RKO (cell line): ENCODE measurements around the gene MMP2.

ENCODE experiments used
- DNase-seq: peaks from one replicate; pipeline ENCODE4 v3.0.0-alpha.2; 2016; ENCODE audit warnings: low spot score

The MMP2 gene

DNA sequence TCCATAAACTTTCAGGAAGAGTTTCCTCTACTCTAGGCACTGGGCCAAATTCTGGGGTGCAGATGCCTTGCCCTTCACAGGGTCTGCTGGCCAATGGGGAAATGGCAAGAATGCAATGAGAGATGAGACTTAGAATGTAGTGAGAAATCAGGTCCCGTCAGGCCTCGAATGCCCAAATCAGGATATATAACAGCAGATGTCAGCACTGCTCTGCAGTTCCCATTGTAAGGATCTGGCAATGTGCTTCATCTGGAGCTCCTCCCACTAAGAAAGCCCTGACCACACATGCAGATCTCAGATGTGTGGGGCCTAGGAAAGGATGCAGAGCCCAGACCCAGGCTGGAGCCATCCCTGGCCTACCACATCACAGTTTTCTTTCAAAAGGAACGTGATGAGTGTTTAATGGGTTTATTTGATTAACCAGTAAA lies 16.0 kb downstream of the MMP2 start:
- peak; percentile 34 for DNase-seq

DNA sequence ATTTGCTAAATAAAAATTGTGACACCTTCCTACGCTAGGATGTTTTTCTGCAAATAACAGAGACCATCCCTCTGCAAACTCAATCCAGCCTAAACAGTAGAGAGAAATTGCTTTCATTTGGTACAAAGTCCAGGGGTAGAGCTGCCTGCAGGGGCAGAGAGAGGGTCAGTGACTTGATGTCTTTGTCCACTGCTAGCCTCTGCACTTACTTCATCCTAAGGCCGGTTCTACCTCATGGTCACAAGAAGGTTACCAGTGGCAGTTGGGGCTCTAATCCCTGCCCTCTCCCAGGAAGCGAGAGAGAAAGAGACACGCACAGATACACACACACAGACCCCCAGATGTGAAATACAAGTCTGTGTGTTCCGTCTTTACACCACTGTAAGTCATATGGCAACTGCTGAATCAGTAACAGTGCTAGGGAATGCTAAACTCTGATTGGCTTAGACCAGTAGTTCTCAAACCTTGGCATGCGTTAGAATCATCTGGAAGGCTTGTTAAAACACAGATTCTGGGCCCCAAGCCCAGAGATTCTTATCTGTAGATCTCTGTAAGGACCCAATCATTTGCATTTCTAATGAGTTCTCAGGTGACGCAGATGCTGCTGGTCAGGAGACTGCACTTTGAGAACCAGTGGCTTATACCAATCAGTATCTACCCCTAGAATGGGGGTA lies 16.8 kb downstream of the MMP2 start:
- no peak for DNase-seq

DNA sequence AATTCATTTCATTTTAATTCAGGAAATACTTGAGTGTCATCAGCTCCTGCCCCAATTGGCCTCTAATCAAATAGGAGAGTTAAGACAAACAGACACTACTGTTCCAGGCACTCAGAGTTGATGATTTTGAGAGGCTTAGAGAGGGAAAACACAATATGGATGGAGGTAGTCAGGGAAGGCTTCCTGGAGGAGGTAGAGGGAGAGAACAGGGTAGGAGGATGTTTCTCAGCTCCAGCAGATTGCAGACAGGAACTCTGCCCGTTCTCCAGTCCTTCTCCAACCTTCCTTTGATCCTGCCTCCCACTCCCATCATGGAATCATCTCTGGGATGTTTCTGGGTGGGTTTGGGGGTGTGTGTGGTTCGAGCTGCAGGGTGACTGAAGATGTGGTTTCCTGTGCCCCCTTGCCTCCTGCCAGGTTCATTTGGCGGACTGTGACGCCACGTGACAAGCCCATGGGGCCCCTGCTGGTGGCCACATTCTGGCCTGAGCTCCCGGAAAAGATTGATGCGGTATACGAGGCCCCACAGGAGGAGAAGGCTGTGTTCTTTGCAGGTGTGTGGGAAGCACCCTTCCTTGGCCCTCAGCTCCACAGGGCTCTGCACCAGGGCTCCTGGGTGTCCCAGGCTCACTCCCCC lies 17.6 kb downstream of the MMP2 start:
- no peak for DNase-seq

DNA sequence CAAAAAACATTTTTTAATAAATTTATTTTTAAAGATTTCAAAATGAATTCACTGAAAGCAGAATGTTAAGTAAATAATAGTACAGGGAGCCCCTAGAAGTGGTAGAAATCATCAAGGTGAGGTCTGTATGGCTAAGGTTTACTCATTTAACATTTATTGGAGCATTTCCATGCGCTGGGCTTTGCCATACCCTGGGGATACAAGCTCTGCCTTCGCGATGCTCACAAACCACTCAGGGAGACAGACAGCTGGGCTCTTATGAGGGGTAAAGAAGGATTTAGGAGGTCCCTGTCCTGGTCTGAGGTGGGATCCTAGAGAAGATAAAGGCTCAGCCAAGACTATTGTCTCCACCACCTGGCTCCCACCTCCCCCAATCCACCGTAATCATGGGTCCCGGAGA lies 18.6 kb downstream of the MMP2 start:
- no peak for DNase-seq

DNA sequence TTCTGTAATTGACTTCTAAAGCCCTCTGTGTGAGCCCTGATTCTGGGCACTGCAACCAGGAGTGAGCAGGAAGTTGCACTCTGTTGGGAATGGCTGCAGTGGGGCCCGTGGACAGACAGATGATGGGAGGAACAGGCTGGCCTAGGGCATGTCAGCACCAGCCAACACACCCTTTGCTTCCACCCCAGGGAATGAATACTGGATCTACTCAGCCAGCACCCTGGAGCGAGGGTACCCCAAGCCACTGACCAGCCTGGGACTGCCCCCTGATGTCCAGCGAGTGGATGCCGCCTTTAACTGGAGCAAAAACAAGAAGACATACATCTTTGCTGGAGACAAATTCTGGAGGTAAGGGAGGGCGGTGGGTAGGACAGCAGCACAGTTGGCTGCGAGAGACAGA lies 19.1 kb downstream of the MMP2 start:
- no peak for DNase-seq

DNA sequence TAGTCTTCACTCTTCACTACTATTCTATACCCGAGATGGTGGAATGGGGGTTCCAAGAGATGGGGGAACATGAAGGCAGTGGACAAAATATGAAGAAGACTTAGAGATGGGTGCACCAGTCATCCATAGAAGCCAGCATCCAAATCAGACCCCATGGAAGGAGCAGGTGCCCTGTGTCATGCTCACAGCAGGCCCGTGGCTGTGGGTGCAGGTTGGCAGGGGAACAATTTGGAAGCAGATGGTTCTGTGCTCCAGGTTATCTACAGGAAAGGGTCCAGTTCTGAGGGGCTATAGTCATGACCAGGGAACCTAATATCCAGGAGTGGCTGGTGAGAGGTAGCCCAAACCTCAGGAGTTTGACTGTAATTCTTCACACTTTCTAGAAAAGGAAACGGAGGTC lies 20.3 kb downstream of the MMP2 start:
- no peak for DNase-seq

DNA sequence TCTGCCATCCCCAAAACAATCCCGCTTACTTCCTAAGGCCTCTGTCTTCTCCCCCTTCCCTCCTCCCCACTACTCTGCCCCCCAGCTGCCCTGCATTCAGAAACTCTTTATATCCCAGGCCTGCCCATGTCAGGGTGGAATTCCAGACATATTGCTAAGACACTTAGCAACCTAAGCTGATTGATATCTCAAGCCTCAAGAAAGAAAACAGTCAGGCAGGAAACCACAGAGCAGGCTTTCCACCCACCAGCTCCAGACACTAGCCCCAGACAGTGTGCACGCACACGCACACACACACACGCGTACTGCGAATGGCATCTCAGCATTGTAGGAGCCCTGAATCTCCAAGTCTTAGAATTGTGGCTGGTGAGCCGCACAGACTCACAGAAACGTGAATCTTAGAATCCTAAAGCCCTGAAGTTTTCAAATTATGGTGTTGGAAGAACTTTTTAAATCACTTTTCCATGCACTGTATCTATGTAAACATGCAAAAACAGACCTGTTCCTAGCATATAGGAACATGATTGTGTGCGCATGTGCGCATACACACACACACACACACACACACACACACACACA lies 21.0 kb downstream of the MMP2 start:
- no peak for DNase-seq

DNA sequence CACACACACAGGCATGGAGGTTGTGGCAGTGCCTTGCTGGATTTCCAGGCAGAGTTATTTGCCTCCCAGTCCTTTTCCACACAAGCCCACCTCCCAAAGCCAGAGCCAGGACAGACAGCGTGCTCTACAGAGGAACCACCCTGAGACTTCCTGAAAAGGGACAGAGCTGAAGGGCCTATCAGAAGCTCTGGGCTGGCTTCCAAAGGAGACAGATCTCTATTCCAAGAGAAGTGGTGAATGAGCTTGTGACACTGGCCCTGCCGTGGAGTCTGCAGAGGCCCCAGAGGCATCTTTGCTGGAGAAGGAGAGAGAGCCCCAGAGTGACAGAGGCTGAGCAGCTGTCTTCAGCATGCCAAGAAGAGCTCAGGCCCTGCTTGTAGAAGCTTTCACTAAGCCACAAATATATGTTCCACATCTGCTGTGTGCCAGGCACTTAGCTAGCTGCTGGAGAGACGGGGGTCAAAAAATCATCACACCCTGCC lies 21.6 kb downstream of the MMP2 start:
- DNase-seq = no peak

DNA sequence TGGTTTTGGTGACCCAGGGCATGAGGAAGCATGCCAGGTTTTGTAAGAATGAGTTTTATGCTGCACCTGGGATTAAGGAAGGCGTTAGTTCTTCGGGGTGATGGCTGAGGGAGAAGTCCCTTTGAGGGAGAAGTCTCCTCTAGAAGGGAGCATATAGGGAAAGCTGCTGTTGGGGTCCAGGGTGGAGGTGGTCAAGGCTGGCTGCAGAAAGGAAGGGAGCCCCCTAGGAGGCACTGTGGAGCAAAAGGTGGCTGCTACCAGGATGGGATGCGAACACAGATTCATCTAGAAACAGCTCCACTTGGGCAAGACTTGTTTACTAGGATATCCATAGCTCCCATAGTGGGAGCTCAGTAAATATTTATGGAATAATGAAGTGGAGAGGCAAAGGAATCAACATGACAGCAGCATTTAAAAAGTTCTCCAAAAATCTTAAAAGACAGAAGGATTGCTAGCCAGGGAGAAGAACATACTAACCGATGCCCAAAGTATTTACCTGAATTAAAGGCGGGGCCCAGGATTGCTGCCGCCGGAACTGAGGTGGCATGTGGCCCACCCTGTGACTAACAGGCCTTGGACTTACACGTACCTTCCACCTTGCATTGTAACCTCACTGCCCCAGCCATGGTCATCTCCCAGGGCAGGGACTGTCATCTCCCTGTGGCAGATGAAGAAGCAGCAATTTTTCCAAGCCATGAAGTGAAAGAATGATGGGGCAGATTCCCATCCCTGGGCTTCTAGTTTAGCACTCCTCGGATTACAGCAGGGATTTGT lies 22.7 kb downstream of the MMP2 start:
- no peak for DNase-seq

DNA sequence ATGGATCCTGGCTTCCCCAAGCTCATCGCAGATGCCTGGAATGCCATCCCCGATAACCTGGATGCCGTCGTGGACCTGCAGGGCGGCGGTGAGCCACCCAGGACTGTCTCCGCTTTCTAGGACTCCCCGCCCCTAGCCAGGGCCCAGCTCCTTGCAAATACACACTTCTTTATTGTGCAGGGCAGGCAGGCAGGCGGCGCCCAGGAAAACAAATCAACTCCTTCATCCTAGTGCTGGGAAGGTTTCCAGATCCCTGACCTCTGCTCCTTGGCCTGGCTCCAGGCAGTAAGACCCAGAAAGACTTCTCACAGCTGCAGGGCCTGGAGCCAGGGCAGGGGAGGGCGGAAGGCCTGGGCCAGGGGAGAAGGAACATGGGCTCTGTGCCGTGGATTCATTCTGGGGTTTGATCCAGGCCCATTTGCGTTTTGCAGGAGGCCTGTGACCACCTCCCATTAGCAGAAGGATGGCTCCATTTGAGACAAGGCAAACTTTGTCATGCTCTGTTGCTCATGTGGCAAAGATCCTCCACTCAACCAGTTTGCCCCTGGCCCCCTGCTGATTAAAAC lies 23.9 kb downstream of the MMP2 start:
- DNase-seq = no peak

DNA sequence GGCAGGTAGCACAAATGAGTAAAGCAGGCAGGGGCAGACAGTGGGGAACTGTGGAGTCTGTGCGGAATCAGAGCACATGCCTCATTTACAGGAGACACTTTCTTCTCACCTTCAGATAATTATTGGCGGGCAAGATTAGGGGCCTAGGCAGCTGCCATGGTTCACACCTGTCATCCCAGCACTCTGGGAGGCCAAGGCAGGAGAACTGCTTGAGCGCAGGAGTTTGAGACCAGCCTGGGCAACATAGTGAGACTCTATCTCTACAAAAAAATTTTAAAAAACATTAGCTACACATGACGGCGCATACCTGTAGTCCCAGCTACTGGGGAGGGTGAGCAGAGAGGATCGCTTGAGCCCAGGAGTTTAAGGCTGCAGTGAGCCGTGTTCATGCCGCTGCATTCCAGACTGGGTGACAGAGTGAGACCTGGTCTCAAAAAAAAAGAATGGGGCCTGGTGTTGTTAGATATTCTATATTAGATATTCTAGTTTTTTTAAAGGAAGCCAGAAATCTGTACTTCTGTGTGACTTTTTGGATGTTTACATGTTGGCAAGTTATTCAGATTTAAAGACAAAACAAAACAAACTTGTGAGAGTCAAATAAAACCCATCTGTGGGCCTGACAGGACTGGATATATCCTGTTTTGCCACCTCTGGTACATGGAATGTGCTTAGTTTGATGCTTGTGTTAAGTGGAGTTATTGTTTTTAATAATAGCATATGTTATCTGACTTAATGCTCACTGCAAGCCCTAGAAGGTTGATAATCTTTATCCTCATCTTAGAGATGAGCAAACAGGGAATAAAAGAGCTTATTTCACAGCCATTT lies 24.9 kb downstream of the MMP2 start:
- DNase-seq = no peak

DNA sequence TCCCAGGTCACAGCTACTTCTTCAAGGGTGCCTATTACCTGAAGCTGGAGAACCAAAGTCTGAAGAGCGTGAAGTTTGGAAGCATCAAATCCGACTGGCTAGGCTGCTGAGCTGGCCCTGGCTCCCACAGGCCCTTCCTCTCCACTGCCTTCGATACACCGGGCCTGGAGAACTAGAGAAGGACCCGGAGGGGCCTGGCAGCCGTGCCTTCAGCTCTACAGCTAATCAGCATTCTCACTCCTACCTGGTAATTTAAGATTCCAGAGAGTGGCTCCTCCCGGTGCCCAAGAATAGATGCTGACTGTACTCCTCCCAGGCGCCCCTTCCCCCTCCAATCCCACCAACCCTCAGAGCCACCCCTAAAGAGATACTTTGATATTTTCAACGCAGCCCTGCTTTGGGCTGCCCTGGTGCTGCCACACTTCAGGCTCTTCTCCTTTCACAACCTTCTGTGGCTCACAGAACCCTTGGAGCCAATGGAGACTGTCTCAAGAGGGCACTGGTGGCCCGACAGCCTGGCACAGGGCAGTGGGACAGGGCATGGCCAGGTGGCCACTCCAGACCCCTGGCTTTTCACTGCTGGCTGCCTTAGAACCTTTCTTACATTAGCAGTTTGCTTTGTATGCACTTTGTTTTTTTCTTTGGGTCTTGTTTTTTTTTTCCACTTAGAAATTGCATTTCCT lies 26.5 kb downstream of the MMP2 start:
- DNase-seq = no peak

DNA sequence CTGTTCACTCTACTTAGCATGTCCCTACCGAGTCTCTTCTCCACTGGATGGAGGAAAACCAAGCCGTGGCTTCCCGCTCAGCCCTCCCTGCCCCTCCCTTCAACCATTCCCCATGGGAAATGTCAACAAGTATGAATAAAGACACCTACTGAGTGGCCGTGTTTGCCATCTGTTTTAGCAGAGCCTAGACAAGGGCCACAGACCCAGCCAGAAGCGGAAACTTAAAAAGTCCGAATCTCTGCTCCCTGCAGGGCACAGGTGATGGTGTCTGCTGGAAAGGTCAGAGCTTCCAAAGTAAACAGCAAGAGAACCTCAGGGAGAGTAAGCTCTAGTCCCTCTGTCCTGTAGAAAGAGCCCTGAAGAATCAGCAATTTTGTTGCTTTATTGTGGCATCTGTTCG lies 27.1 kb downstream of the MMP2 start:
- no peak for DNase-seq

DNA sequence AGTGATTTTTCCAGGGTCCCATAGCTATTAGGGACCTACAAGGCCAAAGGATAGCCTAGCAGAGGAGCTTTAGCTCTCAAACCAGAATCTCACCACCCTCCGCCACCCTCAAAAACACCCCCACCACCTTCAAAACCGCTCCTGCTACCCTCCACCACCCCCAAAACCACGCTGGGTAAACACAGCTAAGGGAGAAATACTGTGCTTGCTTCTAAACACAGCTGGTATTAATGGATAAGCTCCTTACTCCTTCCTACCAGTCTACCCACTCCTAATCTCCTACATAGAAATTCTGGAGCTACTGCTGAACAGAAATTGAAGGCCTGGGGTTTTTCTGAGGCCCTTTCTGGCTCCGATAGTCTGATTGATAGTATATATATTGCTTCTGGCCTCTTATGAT lies 27.7 kb downstream of the MMP2 start:
- no peak for DNase-seq

DNA sequence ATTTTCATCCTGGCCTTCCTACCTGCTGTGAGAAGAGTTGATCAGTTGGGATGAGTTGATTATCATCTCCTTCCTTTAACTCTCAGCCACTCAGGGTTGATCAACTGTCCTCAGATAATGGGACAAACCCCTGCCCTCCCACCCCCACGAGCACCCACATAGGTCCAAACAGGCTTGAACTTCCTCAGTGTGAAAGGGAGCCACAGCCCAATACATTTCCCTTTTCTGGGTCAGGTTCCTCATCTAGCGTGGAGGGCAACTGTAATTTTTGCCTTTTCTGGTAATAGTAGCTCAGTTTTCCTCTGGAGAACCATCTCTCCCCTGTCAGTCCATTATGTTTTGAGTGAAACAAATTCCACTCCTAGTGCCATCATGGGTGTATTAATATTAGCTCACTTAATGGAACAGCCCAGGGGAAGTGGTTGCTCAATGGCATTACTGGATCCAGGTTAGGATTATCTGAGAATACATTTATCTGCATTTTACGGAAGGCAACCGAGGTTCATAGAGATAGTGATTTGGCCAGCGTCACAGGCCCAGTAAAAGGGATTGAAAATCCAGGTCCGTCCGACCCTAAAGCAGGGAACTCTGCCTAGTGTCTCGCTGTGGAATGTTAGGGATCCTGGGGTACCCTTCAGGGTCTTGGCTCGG lies 29.4 kb downstream of the MMP2 start:
- DNase-seq = no peak

DNA sequence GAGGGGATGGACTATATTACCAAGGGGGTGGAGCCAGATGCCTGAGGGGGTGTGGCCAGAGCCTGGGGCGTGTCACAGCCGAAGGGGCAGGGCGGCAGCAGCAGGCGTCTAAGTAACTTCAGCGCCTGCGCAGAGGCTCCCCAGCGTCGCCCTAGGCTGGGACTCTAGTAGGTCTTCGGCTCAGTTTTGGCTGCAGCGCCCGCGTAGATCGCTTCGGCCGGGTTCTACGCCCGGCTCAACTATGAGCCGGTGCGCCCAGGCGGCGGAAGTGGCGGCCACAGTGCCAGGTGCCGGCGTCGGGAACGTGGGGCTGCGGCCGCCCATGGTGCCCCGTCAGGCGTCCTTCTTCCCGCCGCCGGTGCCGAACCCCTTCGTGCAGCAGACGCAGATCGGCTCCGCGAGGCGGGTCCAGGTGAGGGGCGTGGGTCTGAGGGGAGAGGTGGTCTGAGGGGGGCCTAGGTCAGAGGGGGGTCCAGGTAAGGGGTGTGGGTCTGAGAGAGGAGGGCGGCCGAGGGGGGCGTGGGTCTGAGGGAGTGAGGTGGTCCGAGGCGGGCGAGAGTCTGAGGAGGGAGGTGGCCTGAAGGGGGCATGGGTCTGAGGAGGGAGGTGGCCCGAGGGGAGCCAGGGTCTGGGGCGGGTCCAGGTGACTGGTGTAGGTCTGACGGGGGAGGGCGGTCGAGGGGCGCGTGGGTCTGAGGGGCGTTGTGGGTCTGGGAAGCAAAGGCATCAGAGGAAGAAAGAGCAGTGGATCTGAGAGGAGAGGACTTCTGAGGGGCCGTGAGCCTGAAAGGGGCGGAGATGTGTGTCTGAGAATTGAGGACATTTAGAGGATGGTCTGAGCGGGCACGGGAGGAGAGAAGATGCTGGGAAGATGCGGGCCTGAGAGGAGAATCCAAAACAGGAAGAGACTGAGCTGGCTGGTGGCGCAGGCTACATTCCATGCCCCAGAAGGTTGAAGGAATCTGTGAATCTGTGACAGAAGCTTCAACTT lies 30.2 kb downstream of the MMP2 start, which contains the start of gene LPCAT2:
Gene LPCAT2 (plus strand): TSS at position 132 of the 991 bp plus-strand sequence. CDS start 110 bp downstream, at position 242.
- DNase-seq = peak; percentile 87

DNA sequence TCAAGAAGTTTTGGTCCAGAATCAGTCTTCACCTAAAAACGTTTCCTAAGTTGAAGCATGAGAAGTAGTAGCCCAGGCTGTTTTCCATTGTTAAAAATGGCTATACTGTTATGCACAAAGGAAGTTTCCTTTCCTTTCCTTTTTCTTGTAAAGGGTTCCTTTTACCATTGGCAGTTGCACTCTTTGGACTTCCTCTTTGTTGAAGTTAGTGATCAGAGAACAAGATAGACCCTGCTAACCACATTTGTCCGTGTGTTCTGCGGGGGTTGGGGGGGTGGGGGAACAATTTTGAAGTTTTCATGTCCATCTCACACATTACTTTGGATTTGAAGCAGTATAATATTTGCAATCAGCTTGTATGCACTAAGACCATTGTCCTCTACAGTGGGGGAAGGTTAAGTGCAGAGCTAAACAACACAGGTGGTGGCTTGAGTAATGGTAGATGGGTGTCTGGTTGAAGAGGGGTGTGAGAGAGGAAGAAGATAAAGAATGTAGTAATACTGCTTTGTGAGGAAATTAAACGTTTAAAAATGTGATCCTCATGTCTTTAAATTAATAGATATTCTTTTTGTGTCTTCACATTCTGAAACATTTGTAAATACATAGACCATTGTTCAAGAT lies 31.3 kb downstream of the MMP2 start:
- DNase-seq = no peak

DNA sequence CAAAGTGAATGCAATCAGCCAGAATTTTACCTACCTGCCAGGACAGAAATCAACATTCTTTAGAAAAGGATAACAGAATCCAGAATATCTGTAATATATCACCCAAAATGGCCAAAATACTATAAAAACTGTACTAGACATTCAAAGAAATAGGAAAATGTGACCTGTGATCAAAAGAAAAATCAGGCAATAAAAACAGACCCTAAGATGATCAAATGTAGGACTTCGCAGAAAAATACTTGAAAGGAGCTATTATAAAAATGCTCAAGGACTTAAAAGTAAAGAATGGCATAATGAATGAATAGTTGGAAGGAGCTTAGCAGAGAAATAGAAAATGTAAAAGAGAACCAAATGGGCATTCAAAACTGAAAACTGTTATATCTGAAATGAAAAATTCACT lies 33.9 kb downstream of the MMP2 start:
- DNase-seq = no peak

DNA sequence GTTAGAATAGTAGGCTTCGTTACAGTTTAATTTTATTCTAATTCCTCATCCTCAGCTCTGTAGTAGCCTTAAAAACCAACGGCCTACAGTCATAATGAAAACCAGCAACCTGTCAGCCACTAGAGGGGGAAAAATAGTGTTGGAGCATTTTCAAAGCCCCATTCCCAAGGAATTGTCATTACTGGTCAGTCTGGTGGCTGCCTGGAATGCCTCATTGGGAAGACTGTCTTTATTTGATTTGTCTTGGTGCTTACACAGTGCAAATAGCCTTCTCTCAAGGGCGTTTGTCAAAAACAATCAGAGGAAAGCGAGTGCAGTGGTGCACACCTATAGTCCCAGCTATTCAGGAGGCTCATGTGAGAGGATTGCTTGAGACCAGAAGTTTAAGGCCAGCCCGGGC lies 34.6 kb downstream of the MMP2 start:
- DNase-seq = no peak
